Thymus (tissue), 11 donors: ENCODE measurements around the gene HBZ. TPM values are rescaled to one million over a fixed set of nuclear protein-coding genes. Genes with fewer than 3 reads are reported as not detected.
"Not testable (repeated sequence)": the region's sequence is repeated elsewhere in the genome, so short reads cannot be mapped to it uniquely, and the experiment has no call there.

ENCODE experiments used
- DNase-seq, 9 donors: peaks; one replicate each; pipeline ENCODE4 v3.0.0-alpha.2; 2013; ENCODE audit warnings: low spot score in 9 of 9, low read depth in 6 of 9, missing footprints in 1 of 9
- H3K27ac ChIP-seq, 2 donors: one replicate each; pipeline ENCODE4 v1.5.1; 2013; ENCODE audit warnings: control low read depth in 1 of 2, low read depth in 1 of 2, low read length in 1 of 2, mild to moderate bottlenecking in 1 of 2, moderate library complexity in 1 of 2
- H3K27me3 ChIP-seq, 2 donors: one replicate each; pipeline ENCODE4 v1.5.1; 2013; ENCODE audit warnings: low read length in 1 of 2; ENCODE audit not compliant: control insufficient read depth in 2 of 2, insufficient read depth in 1 of 2
- H3K36me3 ChIP-seq, 2 donors: one replicate each; pipeline ENCODE4 v1.5.1; 2013; ENCODE audit warnings: low read length in 1 of 2, mild to moderate bottlenecking in 1 of 2, moderate library complexity in 1 of 2; ENCODE audit not compliant: control insufficient read depth in 2 of 2, insufficient read depth in 2 of 2
- H3K4me1 ChIP-seq, 2 donors: one replicate each; pipeline ENCODE4 v1.5.1; 2013; ENCODE audit warnings: low read length in 2 of 2; ENCODE audit not compliant: control insufficient read depth in 2 of 2, insufficient read depth in 2 of 2
- H3K4me3 ChIP-seq, 2 donors: one replicate each; pipeline ENCODE4 v1.5.1; 2013; ENCODE audit warnings: low read length in 2 of 2, control low read depth in 1 of 2, mild to moderate bottlenecking in 1 of 2
- H3K9me3 ChIP-seq, 2 donors: one replicate each; pipeline ENCODE4 v1.5.1; 2013; ENCODE audit warnings: low read length in 1 of 2, mild to moderate bottlenecking in 1 of 2; ENCODE audit not compliant: control insufficient read depth in 2 of 2, insufficient read depth in 1 of 2
- WGBS: extraction: QIAGEN DNeasy Blood & Tissue Kit; methylation state at CpG from one replicate; pipeline ENCODE4 v1.1.7; 2013; 5-methylcytosine and 5-hydroxymethylcytosine counted together
- polyA plus RNA-seq: library from polyadenylated mRNA; stranded (reverse); fragments of 200-250 nt; gene quantifications from one replicate; pipeline ENCODE4 v1.2.3, GENCODE V29; 2013
- total RNA-seq: library from RNA; stranded (reverse); fragments of 120-200 nt; gene quantifications from one replicate; pipeline ENCODE4 v1.2.4, GENCODE V29; 2013
- donor health status: healthy.

The HBZ gene
- total and polyA plus RNA-seq, 2 donors = 0.34 to 3.2 TPM

DNA sequence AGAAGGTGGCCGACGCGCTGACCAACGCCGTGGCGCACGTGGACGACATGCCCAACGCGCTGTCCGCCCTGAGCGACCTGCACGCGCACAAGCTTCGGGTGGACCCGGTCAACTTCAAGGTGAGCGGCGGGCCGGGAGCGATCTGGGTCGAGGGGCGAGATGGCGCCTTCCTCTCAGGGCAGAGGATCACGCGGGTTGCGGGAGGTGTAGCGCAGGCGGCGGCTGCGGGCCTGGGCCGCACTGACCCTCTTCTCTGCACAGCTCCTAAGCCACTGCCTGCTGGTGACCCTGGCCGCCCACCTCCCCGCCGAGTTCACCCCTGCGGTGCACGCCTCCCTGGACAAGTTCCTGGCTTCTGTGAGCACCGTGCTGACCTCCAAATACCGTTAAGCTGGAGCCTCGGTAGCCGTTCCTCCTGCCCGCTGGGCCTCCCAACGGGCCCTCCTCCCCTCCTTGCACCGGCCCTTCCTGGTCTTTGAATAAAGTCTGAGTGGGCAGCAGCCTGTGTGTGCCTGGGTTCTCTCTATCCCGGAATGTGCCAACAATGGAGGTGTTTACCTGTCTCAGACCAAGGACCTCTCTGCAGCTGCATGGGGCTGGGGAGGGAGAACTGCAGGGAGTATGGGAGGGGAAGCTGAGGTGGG is 20.9 kb downstream of the HBZ start:
- peaks cover 42 to 73% of the 10 kb centered on the region in 2 donors for H3K27me3 ChIP-seq
- H3K4me3 ChIP-seq, H3K27ac ChIP-seq, DNase-seq, H3K4me1 ChIP-seq, H3K36me3 ChIP-seq, H3K9me3 ChIP-seq: not testable (repeated sequence)
- WGBS = 14% methylated on average over 29 of the region's 44 CpGs

DNA sequence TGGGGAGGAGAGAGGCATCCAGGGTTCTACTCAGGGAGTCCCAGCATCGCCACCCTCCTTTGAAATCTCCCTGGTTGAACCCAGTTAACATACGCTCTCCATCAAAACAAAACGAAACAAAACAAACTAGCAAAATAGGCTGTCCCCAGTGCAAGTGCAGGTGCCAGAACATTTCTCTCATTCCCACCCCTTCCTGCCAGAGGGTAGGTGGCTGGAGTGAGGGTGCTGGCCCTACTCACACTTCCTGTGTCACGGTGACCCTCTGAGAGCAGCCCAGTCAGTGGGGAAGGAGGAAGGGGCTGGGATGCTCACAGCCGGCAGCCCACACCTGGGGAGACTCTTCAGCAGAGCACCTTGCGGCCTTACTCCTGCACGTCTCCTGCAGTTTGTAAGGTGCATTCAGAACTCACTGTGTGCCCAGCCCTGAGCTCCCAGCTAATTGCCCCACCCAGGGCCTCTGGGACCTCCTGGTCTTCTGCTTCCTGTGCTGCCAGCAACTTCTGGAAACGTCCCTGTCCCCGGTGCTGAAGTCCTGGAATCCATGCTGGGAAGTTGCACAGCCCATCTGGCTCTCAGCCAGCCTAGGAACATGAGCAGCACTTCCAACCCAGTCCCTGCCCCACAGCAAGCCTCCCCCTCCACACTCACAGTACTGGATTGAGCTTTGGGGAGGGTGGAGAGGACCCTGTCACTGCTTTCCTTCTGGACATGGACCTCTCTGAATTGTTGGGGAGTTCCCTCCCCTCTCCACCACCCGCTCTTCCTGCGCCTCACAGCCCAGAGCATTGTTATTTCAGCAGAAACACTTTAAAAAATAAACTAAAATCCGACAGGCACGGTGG is 21.7 kb downstream of the HBZ start:
- 20% methylated on average over 9 of the region's 13 CpGs for WGBS
- DNase-seq, H3K4me3 ChIP-seq, H3K9me3 ChIP-seq, H3K4me1 ChIP-seq, H3K36me3 ChIP-seq, H3K27ac ChIP-seq: not testable (repeated sequence)
- H3K27me3 ChIP-seq = peaks cover 45 to 73% of the 10 kb centered on the region in 2 donors

DNA sequence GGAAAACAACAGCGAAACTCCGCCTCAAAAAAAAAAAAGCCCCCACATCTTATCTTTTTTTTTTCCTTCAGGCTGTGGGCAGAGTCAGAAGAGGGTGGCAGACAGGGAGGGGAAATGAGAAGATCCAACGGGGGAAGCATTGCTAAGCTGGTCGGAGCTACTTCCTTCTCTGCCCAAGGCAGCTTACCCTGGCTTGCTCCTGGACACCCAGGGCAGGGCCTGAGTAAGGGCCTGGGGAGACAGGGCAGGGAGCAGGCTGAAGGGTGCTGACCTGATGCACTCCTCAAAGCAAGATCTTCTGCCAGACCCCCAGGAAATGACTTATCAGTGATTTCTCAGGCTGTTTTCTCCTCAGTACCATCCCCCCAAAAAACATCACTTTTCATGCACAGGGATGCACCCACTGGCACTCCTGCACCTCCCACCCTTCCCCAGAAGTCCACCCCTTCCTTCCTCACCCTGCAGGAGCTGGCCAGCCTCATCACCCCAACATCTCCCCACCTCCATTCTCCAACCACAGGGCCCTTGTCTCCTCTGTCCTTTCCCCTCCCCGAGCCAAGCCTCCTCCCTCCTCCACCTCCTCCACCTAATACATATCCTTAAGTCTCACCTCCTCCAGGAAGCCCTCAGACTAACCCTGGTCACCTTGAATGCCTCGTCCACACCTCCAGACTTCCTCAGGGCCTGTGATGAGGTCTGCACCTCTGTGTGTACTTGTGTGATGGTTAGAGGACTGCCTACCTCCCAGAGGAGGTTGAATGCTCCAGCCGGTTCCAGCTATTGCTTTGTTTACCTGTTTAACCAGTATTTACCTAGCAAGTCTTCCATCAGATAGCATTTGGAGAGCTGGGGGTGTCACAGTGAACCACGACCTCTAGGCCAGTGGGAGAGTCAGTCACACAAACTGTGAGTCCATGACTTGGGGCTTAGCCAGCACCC is 22.8 kb downstream of the HBZ start:
- Histone ChIP-seq H3K36me3 (no peaks in the 10 kb centered on the region), H3K27ac (no peak overlapping the region), H3K4me3 (no peak overlapping the region), H3K27me3 (peaks cover 50 to 75% of the 10 kb centered on the region in 2 donors), H3K4me1 (peaks cover 2% of the 10 kb centered on the region in 2 donors), H3K9me3 (no peaks in the 10 kb centered on the region)
- 17% methylated on average over 8 of the region's 8 CpGs for WGBS
- no peak for DNase-seq

DNA sequence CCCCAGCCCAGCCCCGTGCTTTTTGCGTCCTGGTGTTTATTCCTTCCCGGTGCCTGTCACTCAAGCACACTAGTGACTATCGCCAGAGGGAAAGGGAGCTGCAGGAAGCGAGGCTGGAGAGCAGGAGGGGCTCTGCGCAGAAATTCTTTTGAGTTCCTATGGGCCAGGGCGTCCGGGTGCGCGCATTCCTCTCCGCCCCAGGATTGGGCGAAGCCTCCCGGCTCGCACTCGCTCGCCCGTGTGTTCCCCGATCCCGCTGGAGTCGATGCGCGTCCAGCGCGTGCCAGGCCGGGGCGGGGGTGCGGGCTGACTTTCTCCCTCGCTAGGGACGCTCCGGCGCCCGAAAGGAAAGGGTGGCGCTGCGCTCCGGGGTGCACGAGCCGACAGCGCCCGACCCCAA is 23.6 kb downstream of the HBZ start:
- H3K4me3 ChIP-seq = not testable (repeated sequence)
- WGBS = 4% methylated on average over 25 of the region's 39 CpGs
- peaks cover 54 to 75% of the 10 kb centered on the region in 2 donors for H3K27me3 ChIP-seq

DNA sequence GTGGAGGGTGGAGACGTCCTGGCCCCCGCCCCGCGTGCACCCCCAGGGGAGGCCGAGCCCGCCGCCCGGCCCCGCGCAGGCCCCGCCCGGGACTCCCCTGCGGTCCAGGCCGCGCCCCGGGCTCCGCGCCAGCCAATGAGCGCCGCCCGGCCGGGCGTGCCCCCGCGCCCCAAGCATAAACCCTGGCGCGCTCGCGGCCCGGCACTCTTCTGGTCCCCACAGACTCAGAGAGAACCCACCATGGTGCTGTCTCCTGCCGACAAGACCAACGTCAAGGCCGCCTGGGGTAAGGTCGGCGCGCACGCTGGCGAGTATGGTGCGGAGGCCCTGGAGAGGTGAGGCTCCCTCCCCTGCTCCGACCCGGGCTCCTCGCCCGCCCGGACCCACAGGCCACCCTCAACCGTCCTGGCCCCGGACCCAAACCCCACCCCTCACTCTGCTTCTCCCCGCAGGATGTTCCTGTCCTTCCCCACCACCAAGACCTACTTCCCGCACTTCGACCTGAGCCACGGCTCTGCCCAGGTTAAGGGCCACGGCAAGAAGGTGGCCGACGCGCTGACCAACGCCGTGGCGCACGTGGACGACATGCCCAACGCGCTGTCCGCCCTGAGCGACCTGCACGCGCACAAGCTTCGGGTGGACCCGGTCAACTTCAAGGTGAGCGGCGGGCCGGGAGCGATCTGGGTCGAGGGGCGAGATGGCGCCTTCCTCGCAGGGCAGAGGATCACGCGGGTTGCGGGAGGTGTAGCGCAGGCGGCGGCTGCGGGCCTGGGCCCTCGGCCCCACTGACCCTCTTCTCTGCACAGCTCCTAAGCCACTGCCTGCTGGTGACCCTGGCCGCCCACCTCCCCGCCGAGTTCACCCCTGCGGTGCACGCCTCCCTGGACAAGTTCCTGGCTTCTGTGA is 24.3 kb downstream of the HBZ start, which contains the start of gene HBA1:
Gene HBA1 (plus strand): TSS at position 204 of the 906 bp plus-strand sequence. CDS start 37 bp downstream, at position 241.
- Histone ChIP-seq H3K4me1 (peaks cover 11 to 13% of the 10 kb centered on the region in 2 donors), H3K27me3 (peaks cover 52 to 74% of the 10 kb centered on the region in 2 donors)
- not testable (repeated sequence) for DNase-seq, H3K9me3 ChIP-seq, H3K4me3 ChIP-seq, H3K27ac ChIP-seq, H3K36me3 ChIP-seq
- WGBS = 8% methylated on average over 39 of the region's 88 CpGs

More for the DNA sequence above, 23.6 kb downstream of the HBZ start:
- DNase-seq, H3K36me3 ChIP-seq, H3K27ac ChIP-seq, H3K9me3 ChIP-seq, H3K4me1 ChIP-seq: not testable (repeated sequence)

DNA sequence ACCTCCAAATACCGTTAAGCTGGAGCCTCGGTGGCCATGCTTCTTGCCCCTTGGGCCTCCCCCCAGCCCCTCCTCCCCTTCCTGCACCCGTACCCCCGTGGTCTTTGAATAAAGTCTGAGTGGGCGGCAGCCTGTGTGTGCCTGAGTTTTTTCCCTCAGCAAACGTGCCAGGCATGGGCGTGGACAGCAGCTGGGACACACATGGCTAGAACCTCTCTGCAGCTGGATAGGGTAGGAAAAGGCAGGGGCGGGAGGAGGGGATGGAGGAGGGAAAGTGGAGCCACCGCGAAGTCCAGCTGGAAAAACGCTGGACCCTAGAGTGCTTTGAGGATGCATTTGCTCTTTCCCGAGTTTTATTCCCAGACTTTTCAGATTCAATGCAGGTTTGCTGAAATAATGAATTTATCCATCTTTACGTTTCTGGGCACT is 25.0 kb downstream of the HBZ start:
- Histone ChIP-seq H3K27me3 (peaks cover 50 to 72% of the 10 kb centered on the region in 2 donors), H3K9me3 (peaks cover 0 to 7% of the 10 kb centered on the region in 2 donors), H3K4me3 (no peak overlapping the region), H3K4me1 (peaks cover 11 to 13% of the 10 kb centered on the region in 2 donors), H3K36me3 (no peaks in the 10 kb centered on the region), H3K27ac (no peak overlapping the region)
- WGBS = 19% methylated on average over 13 of the region's 13 CpGs
- no peak for DNase-seq

DNA sequence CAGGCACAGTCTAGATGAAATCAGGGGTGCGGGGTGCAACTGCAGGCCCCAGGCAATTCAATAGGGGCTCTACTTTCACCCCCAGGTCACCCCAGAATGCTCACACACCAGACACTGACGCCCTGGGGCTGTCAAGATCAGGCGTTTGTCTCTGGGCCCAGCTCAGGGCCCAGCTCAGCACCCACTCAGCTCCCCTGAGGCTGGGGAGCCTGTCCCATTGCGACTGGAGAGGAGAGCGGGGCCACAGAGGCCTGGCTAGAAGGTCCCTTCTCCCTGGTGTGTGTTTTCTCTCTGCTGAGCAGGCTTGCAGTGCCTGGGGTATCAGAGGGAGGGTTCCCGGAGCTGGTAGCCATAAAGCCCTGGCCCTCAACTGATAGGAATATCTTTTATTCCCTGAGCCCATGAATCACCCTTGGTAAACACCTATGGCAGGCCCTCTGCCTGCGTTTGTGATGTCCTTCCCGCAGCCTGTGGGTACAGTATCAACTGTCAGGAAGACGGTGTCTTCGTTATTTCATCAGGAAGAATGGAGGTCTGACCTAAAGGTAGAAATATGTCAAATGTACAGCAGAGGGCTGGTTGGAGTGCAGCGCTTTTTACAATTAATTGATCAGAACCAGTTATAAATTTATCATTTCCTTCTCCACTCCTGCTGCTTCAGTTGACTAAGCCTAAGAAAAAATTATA is 25.7 kb downstream of the HBZ start:
- 78% methylated on average over 11 of the region's 11 CpGs for WGBS
- H3K27me3 ChIP-seq = peaks cover 50 to 72% of the 10 kb centered on the region in 2 donors

DNA sequence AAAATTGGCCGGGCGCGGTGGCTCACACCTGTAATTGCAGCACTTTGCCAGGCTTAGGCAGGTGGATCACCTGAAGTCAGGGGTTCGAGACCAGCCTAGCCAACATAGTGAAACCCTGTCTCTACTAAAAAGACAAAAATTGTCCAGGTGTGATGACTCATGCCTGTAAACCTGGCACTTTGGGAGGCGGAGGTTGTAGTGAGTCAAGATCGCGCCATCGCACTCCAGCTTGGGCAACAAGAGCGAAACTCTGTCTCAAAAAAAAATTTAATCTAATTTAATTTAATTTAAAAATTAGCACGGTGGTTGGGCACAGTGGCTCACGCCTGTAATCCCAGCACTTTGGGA is 26.2 kb downstream of the HBZ start:
- 88% methylated on average over 11 of the region's 11 CpGs for WGBS
- Histone ChIP-seq H3K27me3 (peaks cover 50 to 68% of the 10 kb centered on the region in 2 donors), H3K4me1 (peaks cover 11 to 13% of the 10 kb centered on the region in 2 donors), H3K9me3 (peaks cover 0 to 7% of the 10 kb centered on the region in 2 donors), H3K4me3 (no peak overlapping the region), H3K27ac (no peak overlapping the region), H3K36me3 (no peaks in the 10 kb centered on the region)
- no peak for DNase-seq

More for the DNA sequence above, 25.7 kb downstream of the HBZ start:
- Histone ChIP-seq H3K36me3 (no peaks in the 10 kb centered on the region), H3K4me3 (no peak overlapping the region), H3K27ac (no peak overlapping the region), H3K9me3 (peaks cover 0 to 7% of the 10 kb centered on the region in 2 donors), H3K4me1 (peaks cover 11 to 13% of the 10 kb centered on the region in 2 donors)
- no peak for DNase-seq
